MM.1S (cell line): ENCODE results near the gene SCN2A.

Experiments
- DNase-seq: peaks from one replicate; pipeline ENCODE4 v3.0.0-alpha.2; 2015
- H2AFZ ChIP-seq: fragments of 300-600 bp; sonication (generic); 2 replicates; pipeline ENCODE4 v1.6.0; 2016; ENCODE audit warnings: antibody characterized with exemption, low read length
- H3F3A ChIP-seq: fragments of 300-600 bp; sonication (generic); 2 replicates; pipeline ENCODE4 v1.6.1; 2016; ENCODE audit warnings: mild to moderate bottlenecking, antibody characterized with exemption, low read length, moderate library complexity, mixed read lengths; ENCODE audit not compliant: insufficient read depth
- H3K27ac ChIP-seq: fragments of 300-600 bp; sonication (generic); 2 replicates; pipeline ENCODE4 v1.5.1; 2016; ENCODE audit warnings: mild to moderate bottlenecking, low read length
- H3K27me3 ChIP-seq: fragments of 300-600 bp; sonication (generic); replicated peaks from 2 replicates; pipeline ENCODE4 v1.6.0; 2016; ENCODE audit warnings: low read length; ENCODE audit not compliant: insufficient read depth
- H3K36me3 ChIP-seq: fragments of 300-600 bp; sonication (generic); replicated peaks from 2 replicates; pipeline ENCODE4 v1.6.1; 2016; ENCODE audit warnings: mild to moderate bottlenecking, low read length, mixed read lengths; ENCODE audit not compliant: insufficient read depth
- H3K4me1 ChIP-seq: fragments of 300-600 bp; sonication (generic); 2 replicates; pipeline ENCODE4 v1.6.1; 2016; ENCODE audit warnings: low read length, mixed read lengths
- H3K4me2 ChIP-seq: fragments of 300-600 bp; sonication (generic); 2 replicates; pipeline ENCODE4 v1.6.0; 2016; ENCODE audit warnings: low read depth, low read length
- H3K4me3 ChIP-seq: fragments of 300-600 bp; sonication (generic); 2 replicates; pipeline ENCODE4 v1.5.1; 2016; ENCODE audit warnings: low read length, mixed read lengths
- H3K79me2 ChIP-seq: fragments of 300-600 bp; sonication (generic); 2 replicates; pipeline ENCODE4 v1.6.1; 2016; ENCODE audit warnings: mixed run types, low read length, mixed read lengths
- H3K9ac ChIP-seq: fragments of 300-600 bp; sonication (generic); 2 replicates; pipeline ENCODE4 v1.6.1; 2016; ENCODE audit warnings: low read length, mixed read lengths
- H3K9me2 ChIP-seq: fragments of 300-600 bp; sonication (generic); replicated peaks from 2 replicates; pipeline ENCODE4 v1.6.1; 2016; ENCODE audit warnings: mild to moderate bottlenecking, low read length, mixed read lengths; ENCODE audit not compliant: insufficient read depth
- H3K9me3 ChIP-seq: fragments of 300-600 bp; sonication (generic); replicated peaks from 2 replicates; pipeline ENCODE4 v1.6.1; 2016; ENCODE audit warnings: mild to moderate bottlenecking, low read length, mixed read lengths; ENCODE audit not compliant: insufficient read depth
- H4K20me1 ChIP-seq: fragments of 300-600 bp; sonication (generic); 2 replicates; pipeline ENCODE4 v1.6.1; 2016; ENCODE audit warnings: mild to moderate bottlenecking, low read length, moderate library complexity, mixed read lengths; ENCODE audit not compliant: insufficient read depth
- CTCF ChIP-seq: fragments of 300-600 bp; sonication (generic); IDR thresholded peaks from 2 replicates; pipeline ENCODE4 v1.5.1; 2016; ENCODE audit warnings: antibody characterized with exemption, low read length, mixed read lengths
- EZH2 ChIP-seq: fragments of 300-600 bp; sonication (generic); optimal IDR thresholded peaks from 2 replicates; pipeline ENCODE3; 2017; ENCODE audit warnings: low read depth, mild to moderate bottlenecking, antibody characterized with exemption, low read length, mixed read lengths
- EZH2phosphoT487 ChIP-seq: fragments of 300-600 bp; sonication (generic); IDR thresholded peaks from 2 replicates; pipeline ENCODE4 v1.6.1; 2018; ENCODE audit warnings: antibody characterized with exemption, low read length

SCN2A gene

GRCh38 chr2:165427686-165428085 is 188.5 kb downstream of the SCN2A start:
- Histone ChIP-seq H4K20me1 (no peaks in the 10 kb centered on the region), H3K27me3 (no peaks in the 10 kb centered on the region), H3K9ac (no peak overlapping the region), H3K9me3 (no peaks in the 10 kb centered on the region), H3K4me1 (no peaks in the 10 kb centered on the region), H3K79me2 (no peaks in the 10 kb centered on the region), H3K36me3 (no peaks in the 10 kb centered on the region), H3F3A (no peaks in the 10 kb centered on the region), H3K4me2 (no peak overlapping the region), H3K4me3 (no peak overlapping the region), H3K27ac (no peak overlapping the region), H3K9me2 (no peaks in the 10 kb centered on the region), H2AFZ (no peak overlapping the region)
- no peak for TF ChIP-seq EZH2
- TF ChIP-seq EZH2phosphoT487, result no peak
- TF ChIP-seq CTCF, result no peak
- no peak for DNase-seq

GRCh38 chr2:165428926-165429325 is 189.7 kb downstream of the SCN2A start:
- H3K4me2 ChIP-seq, result no peak overlapping the region
- no peak for DNase-seq
- no peaks in the 10 kb centered on the region for H3F3A ChIP-seq
- no peak overlapping the region for H3K9ac ChIP-seq
- no peaks in the 10 kb centered on the region for H3K79me2 ChIP-seq
- H3K9me2 ChIP-seq, result no peaks in the 10 kb centered on the region
- H4K20me1 ChIP-seq, result no peaks in the 10 kb centered on the region
- H3K4me1 ChIP-seq, result no peaks in the 10 kb centered on the region
- H3K4me3 ChIP-seq, result no peak overlapping the region
- no peak for TF ChIP-seq CTCF
- no peak for TF ChIP-seq EZH2
- no peak for TF ChIP-seq EZH2phosphoT487
- H3K9me3 ChIP-seq, result no peaks in the 10 kb centered on the region
- no peaks in the 10 kb centered on the region for H3K27me3 ChIP-seq
- no peak overlapping the region for H2AFZ ChIP-seq
- H3K27ac ChIP-seq, result no peak overlapping the region
- H3K36me3 ChIP-seq, result no peaks in the 10 kb centered on the region

GRCh38 chr2:165431014-165431413 is 191.8 kb downstream of the SCN2A start:
- peaks cover under 1% of the 10 kb centered on the region; the same call in 1 of the 2 replicates for H3K4me1 ChIP-seq
- no peaks in the 10 kb centered on the region for H3K9me3 ChIP-seq
- H3K27me3 ChIP-seq, result no peaks in the 10 kb centered on the region
- no peaks in the 10 kb centered on the region for H3K79me2 ChIP-seq
- no peak overlapping the region for H3K9ac ChIP-seq
- H2AFZ ChIP-seq, result no peak overlapping the region
- TF ChIP-seq EZH2 (no peak), EZH2phosphoT487 (no peak), CTCF (no peak)
- no peak overlapping the region for H3K4me3 ChIP-seq
- no peaks in the 10 kb centered on the region for H4K20me1 ChIP-seq
- H3F3A ChIP-seq, result no peaks in the 10 kb centered on the region
- H3K36me3 ChIP-seq, result no peaks in the 10 kb centered on the region
- H3K27ac ChIP-seq, result no peak overlapping the region
- H3K9me2 ChIP-seq, result no peaks in the 10 kb centered on the region
- no peak for DNase-seq
- H3K4me2 ChIP-seq, result no peak overlapping the region
